Measurements from ENCODE around the gene TNNI3K. TPM values are rescaled to one million over a fixed set of nuclear protein-coding genes. Genes with fewer than 3 reads are reported as not detected.

The TNNI3K gene
- total and polyA plus RNA-seq, 8 donors, result 0.34 to 2.2 (median 0.39) TPM; not detected in 2

GRCh38 chr1:74412244-74412643 is 177.1 kb downstream of the TNNI3K start:
- no peaks in the 10 kb centered on the region for H3K36me3 ChIP-seq
- intact Hi-C loops (cut with DNase I), result no loop called here
- no peaks in the 10 kb centered on the region for H3K4me1 ChIP-seq
- no peaks in the 10 kb centered on the region for H3K9me3 ChIP-seq
- no peak for ATAC-seq
- TF ChIP-seq, protein P1, sequence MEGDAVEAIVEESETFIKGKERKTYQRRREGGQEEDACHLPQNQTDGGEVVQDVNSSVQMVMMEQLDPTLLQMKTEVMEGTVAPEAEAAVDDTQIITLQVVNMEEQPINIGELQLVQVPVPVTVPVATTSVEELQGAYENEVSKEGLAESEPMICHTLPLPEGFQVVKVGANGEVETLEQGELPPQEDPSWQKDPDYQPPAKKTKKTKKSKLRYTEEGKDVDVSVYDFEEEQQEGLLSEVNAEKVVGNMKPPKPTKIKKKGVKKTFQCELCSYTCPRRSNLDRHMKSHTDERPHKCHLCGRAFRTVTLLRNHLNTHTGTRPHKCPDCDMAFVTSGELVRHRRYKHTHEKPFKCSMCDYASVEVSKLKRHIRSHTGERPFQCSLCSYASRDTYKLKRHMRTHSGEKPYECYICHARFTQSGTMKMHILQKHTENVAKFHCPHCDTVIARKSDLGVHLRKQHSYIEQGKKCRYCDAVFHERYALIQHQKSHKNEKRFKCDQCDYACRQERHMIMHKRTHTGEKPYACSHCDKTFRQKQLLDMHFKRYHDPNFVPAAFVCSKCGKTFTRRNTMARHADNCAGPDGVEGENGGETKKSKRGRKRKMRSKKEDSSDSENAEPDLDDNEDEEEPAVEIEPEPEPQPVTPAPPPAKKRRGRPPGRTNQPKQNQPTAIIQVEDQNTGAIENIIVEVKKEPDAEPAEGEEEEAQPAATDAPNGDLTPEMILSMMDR (IDR thresholded peaks at IDR 0.05), result no peak
- DNase-seq, result no peak
- no peak overlapping the region for H3K27ac ChIP-seq
- no peak for FAIRE-seq
- H3K27me3 ChIP-seq, result no peaks in the 10 kb centered on the region
- 29 to 40% methylated on average over 3 of the region's 3 CpGs for WGBS, 2 donors
- H3K4me3 ChIP-seq, result no peak overlapping the region

GRCh38 chr1:74415935-74416334 is 180.7 kb downstream of the TNNI3K start:
- Histone ChIP-seq H3K27me3 (no peaks in the 10 kb centered on the region), H3K36me3 (no peaks in the 10 kb centered on the region), H3K4me3 (no peak overlapping the region), H3K4me1 (no peaks in the 10 kb centered on the region), H3K9me3 (no peaks in the 10 kb centered on the region), H3K27ac (no peak overlapping the region)
- TF ChIP-seq, protein P1 (IDR thresholded peaks at IDR 0.05), result no peak
- 46 to 60% methylated on average over 5 of the region's 5 CpGs for WGBS, 2 donors
- intact Hi-C loops (cut with DNase I), result no loop called here
- FAIRE-seq (no peak), DNase-seq (no peak), ATAC-seq (no peak)

- Histone ChIP-seq H3K4me3 (no peak overlapping the region), H3K27ac (no peak overlapping the region), H3K9me3 (no peaks in the 10 kb centered on the region), H3K27me3 (no peaks in the 10 kb centered on the region), H3K36me3 (no peaks in the 10 kb centered on the region), H3K4me1 (no peaks in the 10 kb centered on the region)
- no peak for FAIRE-seq
- ATAC-seq, result no peak
- intact Hi-C loops (cut with DNase I), result no loop called here
- no peak for DNase-seq
- TF ChIP-seq, protein P1 (IDR thresholded peaks at IDR 0.05), result no peak
Measured at GRCh38 chr1:74419611-74420010, 184.4 kb downstream of the TNNI3K start.

DNA sequence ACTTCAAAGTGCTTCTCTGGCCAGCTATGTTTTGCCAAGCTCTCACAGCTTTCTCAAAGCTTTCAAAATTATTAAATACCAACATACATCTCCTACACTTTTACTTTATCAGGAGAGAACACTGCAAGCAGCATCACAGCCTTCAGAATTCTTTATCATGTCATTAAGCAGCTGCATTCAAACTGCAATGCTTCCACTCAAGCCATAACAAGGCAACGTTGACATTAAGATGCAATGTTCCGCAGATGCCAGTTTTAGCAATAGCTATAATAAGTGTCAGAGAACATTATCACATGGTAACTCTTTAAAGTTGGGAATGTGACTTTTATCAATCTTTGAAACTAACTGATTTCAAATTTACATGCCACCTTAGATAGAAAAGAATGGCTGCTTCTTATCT is 185.3 kb downstream of the TNNI3K start:
- FAIRE-seq (no peak), DNase-seq (no peak), ATAC-seq (no peak)
- H3K27me3 ChIP-seq, result no peaks in the 10 kb centered on the region
- no peaks in the 10 kb centered on the region for H3K36me3 ChIP-seq
- no peak overlapping the region for H3K27ac ChIP-seq
- intact Hi-C loops (cut with DNase I), result no loop called here
- H3K4me1 ChIP-seq, result no peaks in the 10 kb centered on the region
- WGBS, 2 donors, result 49 to 60% methylated on average over 2 of the region's 2 CpGs
- TF ChIP-seq, protein P1 (IDR thresholded peaks at IDR 0.05), result no peak
- H3K9me3 ChIP-seq, result no peaks in the 10 kb centered on the region
- H3K4me3 ChIP-seq, result no peak overlapping the region

DNA sequence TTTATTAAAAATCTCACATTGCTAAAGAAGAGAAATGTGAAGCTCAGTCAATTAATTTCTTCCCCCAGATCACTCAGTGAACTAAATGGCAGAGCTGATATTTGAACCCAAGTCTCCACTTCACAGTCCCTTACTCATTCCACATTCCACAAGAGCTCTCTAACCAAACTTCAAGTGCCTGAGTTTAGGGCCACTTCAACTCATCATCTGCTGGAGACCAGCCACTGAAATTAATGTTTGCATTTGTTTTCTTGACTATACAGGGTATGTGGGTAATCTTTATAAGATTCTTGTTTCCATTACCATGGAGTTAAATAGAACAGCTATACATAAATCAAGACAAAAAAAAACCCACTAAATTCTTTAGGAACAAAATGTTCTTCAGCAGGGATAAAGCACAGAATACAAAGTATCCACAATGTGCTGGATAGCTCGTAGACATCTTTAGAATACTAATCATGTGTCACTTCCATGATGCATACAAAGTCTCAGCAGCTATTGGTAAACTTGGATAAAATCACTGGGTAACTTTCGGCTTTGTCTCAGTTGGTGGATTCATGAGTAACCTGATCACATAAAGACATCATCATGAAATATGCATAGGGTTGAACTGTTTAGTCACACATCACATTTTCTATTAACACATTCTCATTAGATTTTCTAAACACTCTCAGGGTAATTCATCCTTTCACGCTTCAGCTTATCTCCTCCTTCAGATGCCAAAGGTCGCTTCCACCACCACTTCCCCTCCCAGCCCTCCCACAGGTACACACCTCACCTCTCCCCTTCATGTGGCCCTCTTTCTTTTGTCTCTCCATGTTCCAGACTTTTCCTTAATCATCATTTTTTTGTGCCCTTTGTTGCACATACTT is 187.5 kb downstream of the TNNI3K start:
- H3K4me3 ChIP-seq, result no peak overlapping the region
- no peak overlapping the region for H3K27ac ChIP-seq
- no peaks in the 10 kb centered on the region for H3K4me1 ChIP-seq
- 39 to 49% methylated on average over 4 of the region's 4 CpGs for WGBS, 2 donors
- FAIRE-seq (no peak), DNase-seq (no peak), ATAC-seq (no peak)
- no peaks in the 10 kb centered on the region for H3K9me3 ChIP-seq
- intact Hi-C loops (cut with DNase I), result no loop called here
- no peaks in the 10 kb centered on the region for H3K36me3 ChIP-seq
- TF ChIP-seq, protein P1 (IDR thresholded peaks at IDR 0.05), result no peak
- no peaks in the 10 kb centered on the region for H3K27me3 ChIP-seq
